ENCODE results near the gene TBCD. TPM values are rescaled to one million over a fixed set of nuclear protein-coding genes. Genes with fewer than 3 reads are reported as not detected.
A peak's percentile ranks its signal among the peaks of the same experiment; 100 is the strongest.

The TBCD gene
- polyA plus RNA-seq, 5 donors: 87.2 to 119 (median 109) TPM

DNA sequence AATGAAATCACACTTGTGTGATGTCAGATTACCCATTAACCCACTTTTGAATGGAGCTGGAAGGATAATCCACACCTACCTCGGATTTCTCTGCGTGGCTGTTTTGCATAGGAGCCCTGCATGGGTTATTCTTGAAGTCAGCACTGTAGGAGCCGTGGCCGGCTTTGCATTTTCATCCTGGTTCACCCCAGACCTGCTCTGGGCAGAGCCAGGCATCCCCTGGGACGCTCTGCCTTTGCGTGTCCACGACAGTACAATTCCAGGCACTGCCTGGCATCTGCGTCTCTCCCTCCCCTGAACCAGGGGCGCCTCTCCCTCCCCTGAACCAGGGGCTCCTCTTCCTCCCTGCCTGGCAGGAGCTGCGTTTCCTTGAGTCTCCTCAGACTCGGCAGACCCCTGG lies 117.7 kb downstream of the TBCD start:
- no peak for DNase-seq

DNA sequence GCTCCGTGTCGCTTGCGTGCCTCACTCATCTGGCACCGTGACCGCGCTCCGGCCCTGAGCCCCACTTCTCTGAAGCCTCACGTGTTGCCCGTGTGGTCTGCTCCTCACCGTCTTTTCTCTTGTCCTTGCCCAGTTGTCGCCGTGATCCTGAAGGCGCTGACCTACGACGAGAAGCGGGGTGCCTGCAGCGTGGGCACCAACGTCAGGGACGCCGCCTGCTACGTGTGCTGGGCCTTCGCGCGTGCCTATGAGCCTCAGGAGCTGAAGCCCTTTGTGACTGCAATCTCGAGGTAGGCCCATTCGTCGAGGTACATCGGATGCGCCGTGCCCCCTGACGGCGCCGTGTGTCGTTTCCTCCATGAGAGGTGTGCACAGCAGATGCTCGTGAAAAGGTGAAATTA lies 118.2 kb downstream of the TBCD start:
- no peak for DNase-seq

DNA sequence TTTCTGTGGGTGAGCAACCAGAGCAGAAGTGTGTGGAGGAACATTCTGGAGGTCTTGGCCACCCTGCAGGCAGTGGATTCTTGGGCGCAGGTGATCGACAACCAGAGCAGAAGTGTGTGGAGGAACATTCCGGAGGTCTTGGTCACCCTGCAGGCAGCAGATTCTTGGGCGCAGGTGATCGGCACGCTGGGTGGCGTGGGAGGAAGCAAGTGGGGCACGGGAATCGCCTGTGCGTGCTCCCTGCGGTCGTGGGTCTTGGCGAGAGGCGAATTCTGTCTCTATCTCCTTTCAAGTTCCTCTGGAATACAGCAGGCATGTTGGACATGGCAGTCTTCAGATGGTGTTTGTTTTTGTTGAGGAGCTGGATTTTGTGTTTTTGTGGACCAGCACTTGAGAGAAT lies 118.7 kb downstream of the TBCD start:
- DNase-seq: no peak

DNA sequence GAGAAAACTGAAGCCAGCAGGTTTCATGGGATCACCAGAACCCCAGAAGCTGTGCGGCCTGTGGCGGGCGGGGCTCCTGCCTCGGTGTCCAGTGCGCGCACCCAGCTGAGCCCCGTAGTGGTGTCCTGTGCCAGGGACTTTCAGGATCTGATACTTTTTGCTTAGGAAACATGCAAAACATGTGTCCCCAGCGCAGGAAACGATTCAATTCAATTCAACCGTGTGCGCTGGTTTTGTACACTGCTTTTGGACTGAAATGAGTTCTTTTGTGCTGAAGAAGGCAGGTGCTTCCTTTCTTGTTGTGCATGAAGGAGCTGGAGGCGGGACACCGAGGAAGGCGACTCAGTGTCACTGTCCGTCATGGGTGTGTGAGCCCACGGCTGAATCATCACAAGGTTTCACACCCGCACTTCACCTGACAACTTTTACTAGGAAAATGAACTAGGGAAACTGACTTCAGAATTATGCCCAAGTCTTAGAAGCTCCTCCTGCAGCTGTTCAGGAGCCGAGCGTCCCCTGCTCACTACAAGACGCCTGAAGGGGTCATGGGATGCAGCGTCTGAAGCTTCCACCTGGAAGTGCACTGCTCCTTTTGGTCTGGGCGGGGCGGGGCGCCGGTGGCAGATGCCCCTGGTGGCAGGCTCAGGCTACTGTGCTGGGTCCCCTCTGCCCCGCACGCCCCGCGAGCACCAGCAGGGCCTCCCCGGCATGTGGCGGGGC lies 119.4 kb downstream of the TBCD start:
- no peak for DNase-seq

DNA sequence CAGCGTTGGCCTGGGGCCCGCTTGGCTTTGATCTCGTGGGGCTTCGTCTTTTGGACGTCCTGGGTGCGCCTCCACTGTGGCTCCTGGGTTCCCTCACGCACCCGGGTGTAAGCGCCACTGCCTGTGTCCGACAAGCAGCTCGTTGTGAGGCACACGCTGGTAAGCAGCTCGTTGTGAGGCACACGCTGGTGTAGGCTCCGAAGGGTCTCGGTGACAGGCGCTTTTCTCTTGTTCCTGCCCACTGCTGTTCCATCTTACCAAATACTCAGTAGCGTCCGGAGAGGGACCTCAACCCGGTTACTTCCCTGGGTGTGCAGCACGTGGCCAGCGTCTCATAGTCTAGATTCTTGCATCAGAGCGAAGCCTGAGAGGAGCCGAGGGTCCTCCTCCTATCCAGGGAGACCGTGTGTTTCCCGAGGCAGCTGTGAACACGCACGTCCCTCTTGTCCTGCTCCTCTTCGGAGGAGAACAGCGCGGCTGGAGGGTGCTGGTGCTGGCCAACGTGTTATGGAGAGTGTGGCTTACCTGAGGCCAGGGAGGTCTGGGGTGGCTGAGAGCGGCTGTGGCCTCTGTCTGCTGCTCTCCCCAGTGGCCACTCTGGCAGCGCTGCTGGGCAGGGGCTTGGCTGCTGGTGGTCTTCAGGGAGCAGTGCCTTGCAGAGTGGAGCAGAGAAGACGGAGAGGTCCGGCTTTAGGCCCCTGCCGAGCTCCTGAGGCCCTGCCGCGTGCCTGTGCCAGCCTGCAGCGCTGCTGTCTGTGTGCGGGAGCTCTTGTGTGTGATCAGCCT lies 120.1 kb downstream of the TBCD start:
- no peak for DNase-seq

DNA sequence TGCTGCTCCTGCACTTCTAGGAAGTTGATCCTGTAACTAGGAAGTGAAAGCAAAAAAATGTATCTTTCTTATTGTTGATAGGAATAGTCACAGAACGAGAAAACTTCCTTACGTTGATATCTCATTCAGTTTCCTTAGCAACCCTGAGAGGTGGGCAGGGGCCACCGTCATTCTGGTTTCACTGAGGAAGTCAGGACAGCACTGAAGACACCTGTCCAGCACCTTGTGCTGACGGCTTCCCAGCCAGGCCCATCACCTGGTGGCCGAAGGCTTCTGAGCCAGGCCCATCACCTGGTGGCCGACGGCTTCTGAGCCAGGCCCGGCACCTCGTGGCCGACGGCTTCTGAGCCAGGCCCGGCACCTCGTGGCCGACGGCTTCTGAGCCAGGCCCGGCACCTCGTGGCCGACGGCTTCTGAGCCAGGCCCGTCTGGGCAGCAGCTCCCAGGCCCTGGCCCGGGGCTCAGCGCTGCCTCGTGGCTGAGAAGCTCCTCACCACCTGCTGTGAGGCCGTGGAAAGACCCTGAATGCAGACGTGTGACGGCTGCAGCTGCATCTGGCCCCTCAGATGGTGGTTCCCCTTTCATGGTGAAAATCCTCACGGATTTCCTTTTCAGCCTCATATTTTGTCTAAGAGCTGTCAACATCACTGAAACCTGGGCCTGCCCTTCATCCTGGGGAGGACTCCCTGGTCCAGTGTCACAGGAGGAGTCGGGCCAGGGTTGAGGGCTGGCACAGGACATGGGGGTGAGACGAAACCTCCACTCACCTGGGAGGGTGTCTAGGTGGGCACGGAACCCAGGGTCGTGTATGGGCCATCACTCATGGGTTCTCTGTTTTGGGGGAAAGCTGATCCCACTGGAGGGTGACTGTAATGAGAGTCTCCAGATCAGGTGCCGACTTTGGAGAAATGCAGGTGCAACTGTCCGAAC lies 121.0 kb downstream of the TBCD start:
- no peak for DNase-seq

DNA sequence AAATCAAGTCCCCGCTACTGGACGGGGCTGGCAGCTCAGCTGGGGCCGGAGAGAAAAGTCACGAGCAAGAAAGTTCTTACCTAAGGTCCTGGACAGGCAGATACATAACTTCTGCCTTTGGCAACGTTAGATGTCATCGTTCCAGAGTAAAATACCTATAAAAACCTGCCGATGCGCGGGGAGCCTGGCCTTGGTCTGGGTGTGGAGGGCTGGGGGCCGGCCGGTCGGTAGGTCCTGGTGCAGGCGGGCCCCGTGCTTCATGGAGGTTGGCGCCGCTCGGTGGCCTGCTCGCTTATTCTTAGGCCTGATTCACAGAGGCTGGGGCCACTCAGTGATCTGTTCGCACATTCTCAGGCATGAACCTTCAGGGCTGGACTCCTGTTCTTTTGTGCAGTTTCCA lies 121.7 kb downstream of the TBCD start:
- no peak for DNase-seq

DNA sequence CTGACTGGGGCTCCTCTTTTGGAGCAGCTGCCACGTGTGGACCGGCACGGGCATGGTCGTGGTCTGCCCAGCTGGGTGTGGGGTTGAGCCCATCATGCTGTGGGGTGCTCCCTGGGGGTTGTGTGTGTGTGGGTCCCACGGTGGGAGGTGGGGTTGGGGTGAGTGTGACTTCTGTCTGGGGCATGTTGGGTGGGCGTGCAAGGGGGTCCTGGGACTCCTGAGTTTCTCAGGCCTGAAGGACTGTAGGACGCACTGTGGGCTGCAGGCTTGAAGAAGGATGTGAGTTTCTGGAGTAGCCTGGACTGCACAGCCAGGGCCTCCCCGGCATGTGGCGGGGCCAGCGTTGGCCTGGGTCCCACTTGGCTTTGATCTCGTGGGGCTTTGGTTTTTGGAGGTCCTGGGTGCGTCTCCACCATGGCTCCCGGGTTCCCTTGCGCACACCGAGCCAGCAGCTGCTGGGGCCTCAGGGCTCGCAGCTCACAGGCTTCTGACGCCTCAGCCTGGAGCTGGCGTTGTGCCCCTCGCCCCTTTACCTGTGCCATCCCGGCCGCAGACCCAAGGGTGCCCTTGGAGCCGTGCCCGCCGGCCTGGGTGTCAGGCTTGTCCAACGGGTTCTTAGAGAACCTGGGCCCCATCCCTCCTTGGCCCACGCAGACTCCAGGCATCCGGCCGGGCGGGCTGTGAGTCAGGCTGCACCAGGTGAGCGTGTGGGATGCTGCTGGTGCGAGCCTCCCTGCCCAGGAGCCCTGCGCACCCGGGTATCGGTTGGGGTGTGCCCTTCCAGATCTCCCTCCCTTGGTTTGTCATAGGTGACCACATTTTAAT lies 122.4 kb downstream of the TBCD start:
- DNase-seq: no peak

DNA sequence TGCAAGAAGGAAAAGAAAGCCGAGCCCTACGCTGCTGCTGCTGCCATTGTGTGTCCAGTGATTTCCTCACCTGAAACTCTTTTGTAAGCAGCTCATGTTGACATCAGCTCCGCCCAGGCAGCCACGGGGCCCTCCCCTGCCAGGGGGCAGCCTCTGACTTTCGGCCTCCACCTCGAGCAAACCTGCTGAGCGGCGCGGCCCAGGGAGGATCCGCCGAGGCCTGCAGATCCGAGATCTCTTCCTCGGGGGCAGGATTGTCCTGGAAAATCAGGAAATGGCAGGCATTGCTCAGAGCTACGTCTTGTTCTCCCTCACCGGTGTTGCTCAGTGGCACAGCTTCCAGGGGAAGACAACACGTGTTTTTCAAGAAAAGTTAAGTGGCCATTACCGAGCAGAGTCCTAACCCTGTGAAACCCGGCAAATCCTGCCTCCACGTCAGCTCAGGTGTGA lies 123.6 kb downstream of the TBCD start:
- no peak for DNase-seq

DNA sequence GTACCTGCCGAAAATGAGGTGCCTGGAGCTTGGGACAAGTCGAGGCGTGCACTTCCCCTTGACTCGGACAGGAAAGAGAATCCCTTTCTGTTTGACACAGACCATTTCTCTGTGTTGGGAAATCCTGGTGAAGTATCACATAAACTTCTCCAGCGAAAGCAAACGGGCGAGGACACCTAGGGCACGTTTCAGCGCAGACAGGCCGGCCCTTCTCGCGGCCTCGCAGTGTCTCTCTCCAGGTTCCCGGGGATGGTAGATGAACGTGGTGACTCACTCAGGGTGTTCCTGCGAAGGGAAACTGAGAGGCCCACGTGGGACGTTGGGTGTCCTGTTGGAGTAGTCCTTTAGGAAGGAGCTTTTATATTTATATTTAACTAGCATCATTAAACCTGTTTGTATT lies 124.3 kb downstream of the TBCD start:
- DNase-seq: no peak

DNA sequence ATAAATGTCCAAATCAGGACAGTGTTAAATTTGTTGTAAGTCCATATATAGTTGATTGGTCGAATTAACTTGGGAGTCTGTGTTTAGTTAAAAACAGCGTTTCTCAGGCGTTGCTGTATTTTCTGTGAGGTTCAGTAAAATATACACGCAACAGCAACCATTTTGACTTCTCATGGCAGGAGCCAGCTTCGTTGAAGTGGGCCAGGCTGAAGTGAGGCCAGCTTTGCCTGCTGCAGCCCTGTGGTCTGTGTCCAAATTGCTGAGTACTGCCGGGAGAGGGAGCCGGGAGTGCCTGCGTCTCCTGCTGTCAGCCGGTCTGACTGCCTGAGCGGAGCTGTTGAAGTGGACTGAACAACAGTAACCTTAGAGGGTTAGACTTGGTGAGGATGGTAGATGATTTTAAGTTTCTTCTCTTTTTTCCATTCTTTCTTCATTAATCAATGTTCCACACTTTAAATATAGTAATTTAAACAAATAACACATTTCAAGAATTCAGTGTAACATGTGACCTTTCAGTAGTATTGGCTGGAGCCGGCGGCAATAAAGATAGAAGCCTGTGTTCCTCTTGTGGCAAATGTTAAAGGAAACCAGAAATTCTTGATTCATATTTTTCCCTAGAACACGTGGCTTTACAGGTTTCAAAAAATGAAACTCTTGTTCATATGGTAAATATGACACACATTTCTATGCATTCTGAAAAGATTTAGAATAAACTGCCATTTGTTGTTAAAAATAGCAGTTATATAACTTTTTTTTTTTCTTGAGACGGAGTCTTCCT lies 124.9 kb downstream of the TBCD start:
- DNase-seq: peak in 1 of 2 donors; percentile 77

DNA sequence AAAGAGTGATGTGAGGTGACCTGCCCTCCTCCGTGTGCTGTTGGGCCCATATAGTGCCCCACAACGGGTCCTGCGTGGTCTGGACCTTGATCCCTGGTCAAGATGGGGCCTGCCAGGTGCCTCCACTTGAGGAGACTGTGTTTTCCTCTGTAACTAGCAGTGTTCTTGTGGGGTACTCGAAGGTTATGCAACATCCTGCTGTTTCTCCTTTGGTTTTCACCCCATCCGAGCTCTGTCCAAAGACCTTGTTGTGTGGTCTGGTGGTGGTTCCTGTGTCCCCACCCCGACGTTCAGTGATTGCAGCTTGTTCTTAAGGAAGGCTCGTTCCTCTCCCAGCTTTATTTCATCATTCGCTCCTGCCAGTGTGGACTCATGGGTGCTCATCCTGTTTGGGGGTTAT lies 126.7 kb downstream of the TBCD start:
- no peak for DNase-seq

DNA sequence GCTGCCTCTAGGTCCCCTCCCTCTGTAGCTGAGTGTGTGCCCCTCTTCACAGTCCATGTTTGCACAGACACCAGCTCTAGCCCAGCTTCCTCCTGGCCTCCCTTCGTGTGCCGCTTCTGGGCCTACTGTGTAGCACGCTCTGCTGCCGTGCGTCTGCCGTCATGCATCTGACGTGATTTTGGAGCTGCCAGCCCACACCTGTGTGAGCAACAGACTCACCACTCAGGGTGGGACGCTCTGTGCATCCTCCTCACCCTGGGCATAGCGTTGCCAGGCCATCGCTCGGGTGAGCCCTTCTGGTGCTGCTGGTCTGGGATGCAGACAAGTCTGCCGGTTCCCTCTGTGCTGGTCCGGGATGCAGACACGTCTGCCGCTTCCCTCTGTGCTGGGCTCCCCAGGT lies 127.4 kb downstream of the TBCD start:
- no peak for DNase-seq

DNA sequence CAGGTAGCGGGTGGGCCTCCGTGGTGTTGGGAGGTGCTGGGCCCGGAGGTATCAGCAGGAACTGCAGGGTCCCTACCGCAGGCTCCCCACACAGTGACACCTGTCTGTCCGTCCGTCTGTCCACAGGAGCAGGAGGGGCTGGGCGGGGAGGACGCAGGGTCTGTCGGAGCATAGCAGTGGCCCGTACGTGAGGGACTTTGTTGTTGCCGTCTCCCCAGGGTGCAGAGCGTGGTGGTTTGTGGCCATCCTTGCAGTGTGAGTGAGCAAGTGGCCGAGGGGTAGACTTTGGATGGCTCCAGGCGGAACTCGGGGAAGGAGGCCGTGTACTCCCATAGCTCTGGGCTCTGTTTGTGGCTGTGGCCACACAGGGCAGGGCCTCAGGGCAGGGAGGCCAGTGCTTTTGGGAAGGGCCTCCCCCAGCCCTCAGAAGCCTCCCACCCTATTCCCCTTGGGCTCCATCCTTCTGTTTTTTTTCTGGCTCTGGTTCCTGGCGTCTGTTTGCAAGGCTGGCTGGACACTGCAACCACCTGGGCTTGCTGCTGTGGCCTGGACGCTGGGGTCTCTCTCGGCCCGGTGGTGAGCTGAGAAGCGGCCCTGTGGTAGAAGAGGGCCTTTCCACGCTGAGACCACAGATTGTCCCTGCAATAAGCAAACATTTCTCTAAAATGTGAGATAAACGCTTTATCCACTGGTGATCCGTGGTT lies 128.9 kb downstream of the TBCD start:
- no peak for DNase-seq

DNA sequence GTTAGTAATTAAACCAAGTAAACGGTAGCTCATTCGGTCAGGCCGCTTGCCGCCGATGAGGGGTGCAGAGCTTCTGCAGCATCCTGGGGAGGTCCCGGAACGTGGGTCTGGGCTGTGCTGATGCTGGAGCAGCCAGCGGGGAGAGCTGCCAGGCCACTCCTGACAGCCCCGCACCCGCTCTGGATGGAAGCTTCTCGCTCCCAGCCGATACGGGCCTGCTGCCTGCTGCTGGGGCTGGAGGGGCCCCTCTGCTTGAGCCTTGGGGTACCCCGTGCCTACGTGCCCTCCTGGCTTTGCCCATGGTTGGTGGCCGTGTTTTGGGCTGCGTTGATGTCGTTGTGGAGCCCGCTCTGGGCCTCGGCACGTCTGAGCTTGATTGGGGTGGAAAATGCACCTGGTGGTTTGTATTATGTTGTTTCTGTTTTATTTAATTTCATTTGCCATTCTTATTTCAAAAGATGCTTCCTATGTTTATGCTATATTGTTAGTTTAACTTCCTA lies 129.5 kb downstream of the TBCD start:
- DNase-seq: no peak

DNA sequence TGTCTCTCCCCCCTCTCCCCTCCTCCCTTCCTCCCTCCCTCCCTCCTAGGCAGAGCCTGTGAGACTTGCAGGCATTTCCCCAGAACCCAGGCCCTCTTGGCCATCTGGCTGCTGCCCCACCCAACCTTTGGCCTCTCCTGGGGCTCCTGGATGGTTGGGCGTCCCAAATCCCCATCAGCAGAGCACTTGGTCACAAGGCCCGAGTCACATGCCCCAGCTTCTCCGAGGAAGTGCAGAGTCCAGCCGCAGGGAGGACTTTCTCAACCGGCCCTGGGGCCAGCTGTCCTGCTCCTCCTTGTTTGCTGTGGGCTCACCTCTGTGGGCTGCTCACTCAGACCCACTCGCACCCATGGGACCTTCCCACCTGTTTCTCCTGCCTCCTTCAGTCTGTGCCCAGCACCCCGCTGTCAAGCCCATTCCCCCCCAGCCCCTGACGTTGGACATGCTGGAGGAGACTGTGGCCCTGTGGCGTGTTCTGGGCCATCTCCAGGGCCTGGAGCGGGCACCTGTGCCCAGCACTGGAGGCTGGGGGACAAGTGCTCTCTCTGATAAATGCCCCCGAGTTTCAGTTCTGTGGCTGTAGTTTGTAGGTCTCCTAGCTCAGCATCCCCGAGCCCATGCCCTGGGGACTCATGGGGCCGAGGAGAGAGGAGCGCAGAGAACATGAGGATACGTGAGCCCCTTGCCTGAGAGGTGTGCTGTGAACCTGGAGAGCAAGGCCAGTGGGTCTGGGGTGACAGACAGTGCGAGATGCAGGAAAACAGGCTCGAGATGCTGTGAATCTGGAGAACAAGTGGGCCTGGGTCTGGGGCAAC lies 130.2 kb downstream of the TBCD start:
- DNase-seq: no peak

DNA sequence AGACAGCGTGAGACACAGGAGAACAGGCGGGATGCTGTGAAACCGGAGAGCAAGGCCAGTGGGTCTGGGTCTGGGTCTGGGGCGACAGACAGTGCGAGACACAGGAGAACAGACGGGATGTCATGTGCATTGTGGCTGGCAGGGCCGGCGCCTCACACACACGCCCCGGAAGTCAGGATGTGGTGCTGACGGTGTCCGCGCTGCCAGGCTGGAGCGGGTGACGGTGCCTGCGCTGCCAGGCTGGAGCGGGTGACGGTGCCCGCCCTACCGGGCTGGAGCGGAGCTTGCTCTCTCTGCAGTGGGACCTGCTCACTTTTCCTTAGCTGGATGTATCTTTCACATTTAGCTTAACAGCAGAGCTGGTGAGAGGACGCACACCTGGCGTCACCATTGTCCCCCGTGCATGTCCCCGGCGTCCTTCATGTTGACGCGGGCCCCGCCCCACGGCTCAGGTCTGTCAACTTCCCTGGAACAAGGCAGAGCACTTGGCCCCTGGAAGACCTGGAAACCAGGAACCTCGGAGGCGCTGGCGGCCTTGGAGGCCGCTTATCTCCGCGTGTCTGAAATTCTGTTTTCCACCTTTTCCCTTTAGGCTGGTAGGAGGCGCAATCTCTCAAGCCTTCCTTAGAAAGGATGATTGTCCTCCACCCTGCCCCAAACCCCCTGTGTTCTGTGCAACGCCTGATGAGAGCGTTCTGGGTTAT lies 131.0 kb downstream of the TBCD start:
- DNase-seq: no peak

DNA sequence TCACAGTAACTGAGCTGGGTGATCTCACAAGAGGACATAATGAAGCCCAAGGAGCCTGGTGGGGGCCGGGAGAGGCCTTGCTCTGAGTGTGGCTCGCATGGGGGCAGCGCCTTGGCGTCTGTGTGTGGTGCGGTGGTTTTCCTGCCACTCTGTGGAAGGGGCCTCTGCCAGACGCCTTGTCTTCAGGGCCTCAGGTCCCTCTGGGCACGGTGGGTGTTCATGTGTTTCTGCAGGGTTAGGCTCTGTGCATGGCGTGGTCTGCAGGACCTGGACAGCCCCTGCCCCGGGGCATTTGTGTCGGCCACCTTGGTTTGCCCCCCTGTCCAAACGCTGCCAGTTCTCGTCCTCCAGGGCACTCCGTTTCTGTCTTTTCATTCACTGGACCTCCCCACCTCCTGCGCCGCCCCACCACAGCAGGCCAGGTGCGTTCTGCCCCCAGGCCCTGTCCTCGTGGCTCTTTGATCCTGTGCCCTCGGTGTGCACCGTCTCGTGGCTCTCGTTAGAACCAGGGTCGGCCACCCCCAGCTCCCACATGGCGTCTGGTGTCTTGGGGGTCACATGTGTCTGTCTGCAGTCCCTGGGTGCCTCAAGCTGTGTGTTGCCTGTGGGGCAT lies 131.7 kb downstream of the TBCD start:
- no peak for DNase-seq
